ENCODE results near the gene NPHP3. TPM values are rescaled to one million over a fixed set of nuclear protein-coding genes. Genes with fewer than 3 reads are reported as not detected.
A peak's percentile ranks its signal among the peaks of the same experiment; 100 is the strongest.

Gene NPHP3
- polyA plus RNA-seq (2012; rRNA removed) = 19.0 and 27.4 TPM in 2 replicates
- polyA plus RNA-seq (2012; cell fraction: cytosol; rRNA removed) = 18.9 and 26.6 TPM in 2 replicates
- 68.9 and 69.9 TPM in 2 replicates for polyA plus RNA-seq (2012; cell fraction: nucleus; rRNA removed)

GRCh38 chr3:132722165-132723023 is at the start of gene NPHP3:
Gene NPHP3, minus strand, starts transcription at chr3:132722409. Its CDS starts 54 bp downstream, at chr3:132722355.
- DNase-seq = peak; percentile 98
- H3K9me2 ChIP-seq = no peaks in the 10 kb centered on the region
- POLR2A ChIA-PET = interaction anchor here (1.5 kb wide), 1 partner anchor 63 kb away, joined by 5 read pairs; the partner anchor contains the start of genes ACAD11 and UBA5
- TF ChIP-seq REST (IDR thresholded peaks at IDR 0.05; ENCODE audit: low read depth, low read length) (no peak), SMC3 (IDR thresholded peaks at IDR 0.05; ENCODE audit: low read depth, low read length) (no peak), NRF1 (IDR thresholded peaks at IDR 0.05; ENCODE audit: low read depth, low read length) (no peak), YY1 (IDR thresholded peaks at IDR 0.05; ENCODE audit: low read depth) (no peak), FOXJ3 (CRISPR knock-in tag; IDR thresholded peaks at IDR 0.05) (no peak), RFX5 (IDR thresholded peaks at IDR 0.05; ENCODE audit: low read length) (no peak), ELF1 (IDR thresholded peaks at IDR 0.05) (no peak), TCF12 (IDR thresholded peaks at IDR 0.05) (no peak), USF1 (IDR thresholded peaks at IDR 0.05; ENCODE audit: borderline replicate concordance, low read depth) (no peak), FOXM1 (IDR thresholded peaks at IDR 0.05; ENCODE audit: low read depth) (no peak), JUND (IDR thresholded peaks at IDR 0.05) (no peak), MEF2A (IDR thresholded peaks at IDR 0.05; ENCODE audit: borderline replicate concordance, low read depth) (no peak), TAF1 (IDR thresholded peaks at IDR 0.05; ENCODE audit: borderline replicate concordance, low read depth, low read length) (peak; percentile 79; the same call in 1 of the 2 replicates), RCOR1 (IDR thresholded peaks at IDR 0.05; ENCODE audit: low read length) (no peak), MXI1 (IDR thresholded peaks at IDR 0.05; ENCODE audit: low read depth, low read length) (no peak), RXRA (IDR thresholded peaks at IDR 0.05; ENCODE audit: borderline replicate concordance, low read depth) (no peak), CTCF (IDR thresholded peaks at IDR 0.05) (no peak; the same call in 1 of the 2 replicates), EP300 (IDR thresholded peaks at IDR 0.05; ENCODE audit: borderline replicate concordance in 1 of 2, low read depth in 1 of 2, low read length in 1 of 2) (no peak), ZBTB33 (IDR thresholded peaks at IDR 0.05; ENCODE audit: borderline replicate concordance, low read depth) (no peak), MAX (IDR thresholded peaks at IDR 0.05; ENCODE audit: low read depth) (0 out of 2 replicates have a peak, but pooled peaks have one; percentile 49), CHD2 (IDR thresholded peaks at IDR 0.05; ENCODE audit: low read length, partially characterized antibody) (no peak), IRF3 (IDR thresholded peaks at IDR 0.05; ENCODE audit: low read depth, low read length) (no peak)

More at GRCh38 chr3:132722165-132723023, at the start of gene NPHP3:
- Histone ChIP-seq H3K27ac (ENCODE audit: low read depth in 2 of 2, low read length in 1 of 2) (peak within 1 kb of the TSS; percentile 85 to 96), H3K4me2 (peak within 1 kb of the TSS; percentile 83), H3K36me3 (replicated peaks in 1 of 2; ENCODE audit: control insufficient read depth in 1 of 2, insufficient read depth in 2 of 2, low read length in 1 of 2) (peaks cover 12 to 17% of the 10 kb centered on the region in 2 experiments), H3K4me1 (ENCODE audit: control insufficient read depth in 1 of 2, insufficient read depth in 2 of 2, low read depth in 1 of 2, low read length in 1 of 2) (peaks cover 4 to 5% of the 10 kb centered on the region in 2 experiments; a peak in 3 of 4 replicates), H3K9ac (peak within 1 kb of the TSS; percentile 91), H3K9me3 (no peaks in the 10 kb centered on the region), H2AFZ (ENCODE audit: low read depth) (peak within 1 kb of the TSS; percentile 92), H3K4me3 (ENCODE audit: low read depth in 2 of 2, low read length in 1 of 2) (peak within 1 kb of the TSS; percentile 83 to 84), H3K79me2 (ENCODE audit: insufficient read depth) (peaks cover 27% of the 10 kb centered on the region), H4K20me1 (ENCODE audit: insufficient read depth) (peaks cover 13% of the 10 kb centered on the region; the same call in 1 of the 2 replicates), H3F3A (replicated peaks; ENCODE audit: insufficient read depth) (peaks cover 7% of the 10 kb centered on the region), H3K27me3 (ENCODE audit: insufficient read depth) (no peaks in the 10 kb centered on the region)
- 5% methylated on average over 64 of the region's 96 CpGs for WGBS (ENCODE audit: low lambda C conversion rate)
- CTCF ChIA-PET = interaction anchor here (0.6 to 5.8 kb wide), 8 partner anchors 9 to 1490 kb away, joined by 3 to 42 read pairs (median 4); no protein-coding TSS in a partner anchor
